Ramos (cell line): ENCODE results near the gene SLC5A5.

Source experiments
- in situ Hi-C: fragments of 300-500 bp; cut with MboI; formaldehyde crosslinking; loops from one replicate; pipeline ENCODE4 v1.14.3; 2022; ENCODE audit warnings: low sequenced_read_pairs; ENCODE audit not compliant: unreplicated experiment

The SLC5A5 gene

GRCh38 chr19:17944301-17944700 is 72.6 kb downstream of the SLC5A5 start:
- in situ Hi-C loops = no loop called here
